NOMO-1 (cell line): Measurements from ENCODE around the gene PRSS38.

Experiments used
- DNase-seq, 2 experiments: peaks; one replicate each; lab custom pipeline; 2025; ENCODE audit not compliant: unreplicated experiment in 2 of 2; lab: John Stamatoyannopoulos, UW

PRSS38 gene

GRCh38 chr1:227884370-227885134 is 69.1 kb downstream of the PRSS38 start:
- no peak for DNase-seq

GRCh38 chr1:227885135-227885647 is 69.7 kb downstream of the PRSS38 start:
- DNase-seq = no peak

GRCh38 chr1:227885648-227886502 is 70.4 kb downstream of the PRSS38 start:
- no peak for DNase-seq

GRCh38 chr1:227886503-227886961 is 71.1 kb downstream of the PRSS38 start:
- DNase-seq = no peak

GRCh38 chr1:227886993-227887696 is 71.7 kb downstream of the PRSS38 start:
- no peak for DNase-seq

GRCh38 chr1:227887697-227888403 is 72.4 kb downstream of the PRSS38 start:
- DNase-seq = no peak

- no peak for DNase-seq
Observed at GRCh38 chr1:227888404-227889046, 73.0 kb downstream of the PRSS38 start.

GRCh38 chr1:227889047-227889862 is 73.8 kb downstream of the PRSS38 start:
- no peak for DNase-seq

- DNase-seq = no peak
Observed at GRCh38 chr1:227889863-227890405, 74.5 kb downstream of the PRSS38 start.

- no peak for DNase-seq
Observed at GRCh38 chr1:227890451-227891222, 75.2 kb downstream of the PRSS38 start.

GRCh38 chr1:227891223-227891954 is 75.9 kb downstream of the PRSS38 start:
- no peak for DNase-seq

- DNase-seq = no peak
Observed at GRCh38 chr1:227891955-227892488, 76.5 kb downstream of the PRSS38 start.

- no peak for DNase-seq
Observed at GRCh38 chr1:227892489-227893299, 77.2 kb downstream of the PRSS38 start.

GRCh38 chr1:227893300-227893948 is 77.9 kb downstream of the PRSS38 start:
- DNase-seq = no peak

- DNase-seq = no peak
Observed at GRCh38 chr1:227893949-227894721, 78.7 kb downstream of the PRSS38 start.
